GM21528 (cell line): ENCODE results near the gene ERCC4.

Experiments used
- ATAC-seq: cut with Tn5 transposase; IDR thresholded peaks from one replicate; pipeline ENCODE4 v1.9.1; 2021; ENCODE audit warnings: mild to moderate bottlenecking, moderate library complexity; ENCODE audit not compliant: unreplicated experiment, low FRiP score

The ERCC4 gene

DNA sequence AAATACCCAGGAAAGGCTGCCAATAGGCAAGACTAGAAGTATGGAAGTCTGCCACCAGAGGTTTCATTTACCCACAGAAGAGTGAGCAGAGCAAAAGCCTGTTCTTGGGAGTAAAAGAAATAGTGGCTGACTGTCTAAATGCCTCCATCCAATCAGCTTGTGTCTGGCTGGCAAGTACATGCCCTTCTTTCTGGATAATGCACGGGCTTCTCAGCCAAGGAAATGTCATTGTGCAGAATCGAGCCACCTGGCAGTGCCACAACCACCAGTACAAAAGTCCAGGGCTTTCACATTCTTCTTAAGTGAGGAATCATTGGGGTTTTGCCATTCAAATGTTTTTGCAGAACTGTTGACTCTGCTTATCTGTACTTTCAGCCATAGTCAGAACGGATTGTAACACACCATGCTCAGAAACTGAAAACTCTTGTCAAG lies 10.1 kb upstream of the ERCC4 start:
- ATAC-seq, result no peak

DNA sequence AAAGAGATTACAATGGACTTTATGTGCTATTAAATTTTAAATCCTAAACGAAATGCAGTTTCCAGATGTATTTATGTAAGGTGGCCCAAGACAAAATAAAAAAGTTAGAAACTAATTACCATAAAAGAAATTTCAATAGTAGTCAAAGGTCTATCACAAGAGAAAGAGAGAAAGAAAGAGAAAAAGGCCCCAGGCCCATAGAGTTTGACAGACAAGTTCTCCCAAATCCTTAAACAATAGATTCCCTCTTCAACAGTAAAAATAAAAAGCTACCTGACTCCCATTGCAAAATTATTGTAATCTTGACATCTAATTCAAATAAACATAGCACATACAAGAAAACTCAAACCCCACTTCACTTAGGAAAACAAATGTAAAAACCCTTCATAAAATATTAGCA lies 8.6 kb upstream of the ERCC4 start:
- ATAC-seq, result no peak

DNA sequence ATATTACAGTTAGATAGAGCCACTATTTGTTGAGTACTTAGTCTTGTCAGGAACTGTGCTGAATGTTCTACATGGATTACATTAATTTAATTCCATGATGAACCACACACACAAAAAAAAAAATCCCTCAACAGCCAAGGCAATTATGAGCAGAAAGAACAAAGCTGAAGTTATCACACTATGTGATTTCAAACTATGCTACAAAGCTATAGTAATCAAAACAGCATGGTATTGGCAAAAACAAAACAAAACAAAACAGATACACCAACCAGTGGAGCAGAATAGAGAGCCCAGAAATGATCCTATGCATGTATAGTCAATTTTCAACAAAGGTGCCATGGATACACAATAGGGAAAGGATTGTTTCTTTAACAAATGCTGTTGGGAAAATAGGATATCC lies 8.1 kb upstream of the ERCC4 start:
- no peak for ATAC-seq

DNA sequence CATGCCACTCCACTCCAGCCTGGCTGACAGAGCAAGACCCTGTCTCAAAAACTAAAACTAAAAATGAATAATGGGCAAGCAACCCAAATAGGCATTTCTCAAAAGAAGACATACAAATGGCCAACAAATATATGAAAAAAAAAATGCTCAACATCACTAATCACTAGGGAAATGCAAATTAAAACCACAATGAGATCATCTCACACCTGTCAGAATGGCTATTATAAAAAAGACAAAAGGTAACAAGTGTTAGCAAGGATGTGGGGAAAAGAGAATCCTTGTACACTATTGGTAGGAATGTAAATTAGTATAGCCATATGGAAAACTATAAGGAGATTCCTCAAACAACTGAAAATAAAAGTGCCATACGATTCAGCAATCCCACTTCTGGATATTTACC lies 7.1 kb upstream of the ERCC4 start:
- no peak for ATAC-seq

DNA sequence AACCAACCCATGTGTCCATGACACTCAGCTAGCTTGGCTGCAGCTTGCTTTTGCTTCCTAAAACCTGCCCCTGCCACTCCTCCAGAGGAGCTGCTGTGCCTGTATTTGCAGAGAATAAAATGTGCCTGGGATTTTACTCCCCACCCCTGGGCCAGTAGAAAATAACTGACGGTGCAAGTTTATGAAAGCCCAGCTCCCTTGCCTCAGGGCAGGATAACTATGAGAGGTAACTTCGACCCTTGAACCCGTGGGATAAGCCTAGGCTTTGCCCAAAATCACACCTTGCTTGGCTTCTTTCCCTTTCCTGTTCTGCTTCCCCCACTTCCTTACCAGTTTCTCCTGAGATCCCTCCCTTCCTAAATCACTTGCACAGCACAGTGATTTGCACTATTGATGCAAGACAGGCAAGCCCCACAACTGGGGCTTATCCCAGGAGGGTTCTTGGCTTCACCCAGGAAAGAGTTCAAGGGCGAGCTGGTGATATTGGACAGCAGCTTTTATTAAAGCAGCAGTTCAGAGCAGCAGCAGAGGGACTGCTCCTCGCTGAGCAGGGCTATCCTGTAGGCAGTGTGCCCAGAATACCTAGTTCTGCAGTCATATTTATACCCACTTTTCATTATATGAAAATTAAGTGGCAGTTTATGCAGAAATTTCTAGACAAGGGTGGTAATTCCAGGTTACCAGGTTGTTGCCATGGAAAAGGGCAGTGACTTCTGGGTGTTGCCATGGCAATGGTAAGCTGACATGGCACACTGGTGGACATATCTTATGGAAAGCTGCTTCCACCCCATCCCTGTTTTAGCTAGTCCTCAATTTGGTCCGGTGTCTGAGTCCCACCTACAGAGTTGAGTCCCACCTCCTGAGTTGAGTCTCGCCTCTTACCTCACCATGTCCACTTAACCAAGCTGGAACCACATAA lies 6.3 kb upstream of the ERCC4 start:
- no peak for ATAC-seq

DNA sequence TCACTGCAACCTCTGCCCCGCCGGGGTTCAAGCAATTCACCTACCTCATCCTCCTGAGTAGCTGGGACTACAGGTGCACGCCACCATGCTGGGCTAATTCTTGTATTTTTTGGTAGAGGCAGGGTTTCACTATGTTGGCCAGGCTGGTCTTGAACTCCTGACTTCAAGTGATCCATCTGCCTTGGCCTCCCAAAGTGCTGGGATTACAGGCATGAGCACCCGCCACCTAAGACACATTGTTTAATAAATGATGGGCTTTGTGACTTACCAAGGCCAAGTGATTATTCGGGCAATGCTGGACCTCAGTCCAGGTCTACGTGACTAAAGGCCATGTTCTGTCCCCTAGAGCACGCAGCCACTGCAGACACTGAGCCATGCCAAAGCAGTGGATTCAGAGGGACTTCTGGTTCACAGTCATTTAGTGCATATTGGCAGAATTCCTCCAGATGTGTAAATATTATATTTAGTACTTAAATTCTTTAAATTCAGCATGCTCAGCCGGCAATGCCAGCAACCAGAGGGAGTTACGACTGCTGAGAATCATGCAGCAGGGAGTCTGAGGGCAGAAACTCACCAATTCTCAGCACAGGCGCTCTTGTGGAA lies 4.8 kb upstream of the ERCC4 start:
- ATAC-seq, result no peak

DNA sequence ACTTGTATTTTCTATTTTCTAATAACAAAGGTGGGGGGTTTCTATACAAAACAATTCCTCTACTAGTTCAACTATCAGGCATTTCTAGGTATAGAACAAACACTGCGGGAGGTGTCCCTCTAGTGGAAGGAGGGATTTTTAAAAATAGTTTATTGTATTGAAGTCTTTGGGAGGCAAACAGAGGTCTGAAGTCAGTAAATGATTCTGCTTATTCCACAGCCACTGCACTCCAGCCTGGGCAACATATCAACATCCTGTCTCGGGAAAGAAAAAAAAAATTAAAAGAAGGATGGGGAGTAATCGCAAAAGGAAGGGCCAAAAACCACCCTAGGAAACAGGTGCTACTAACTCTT lies 648 bp upstream of the ERCC4 start:
- no peak for ATAC-seq

DNA sequence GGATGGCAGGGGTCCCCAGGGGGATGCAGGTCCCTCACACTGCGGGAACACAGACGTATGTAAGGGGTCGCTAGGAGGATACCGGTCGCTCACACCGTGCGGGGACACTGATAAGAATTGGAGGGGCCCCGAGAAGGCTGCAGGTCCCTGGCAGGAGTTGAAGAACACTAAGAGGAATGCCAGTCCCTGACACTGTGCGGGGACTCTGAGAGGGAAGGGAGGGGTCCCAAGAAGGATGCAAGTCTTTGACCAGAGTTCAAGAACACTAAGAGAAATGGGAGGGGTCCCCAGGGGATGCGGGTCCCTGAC lies 510 bp downstream of the ERCC4 start:
- no peak for ATAC-seq

DNA sequence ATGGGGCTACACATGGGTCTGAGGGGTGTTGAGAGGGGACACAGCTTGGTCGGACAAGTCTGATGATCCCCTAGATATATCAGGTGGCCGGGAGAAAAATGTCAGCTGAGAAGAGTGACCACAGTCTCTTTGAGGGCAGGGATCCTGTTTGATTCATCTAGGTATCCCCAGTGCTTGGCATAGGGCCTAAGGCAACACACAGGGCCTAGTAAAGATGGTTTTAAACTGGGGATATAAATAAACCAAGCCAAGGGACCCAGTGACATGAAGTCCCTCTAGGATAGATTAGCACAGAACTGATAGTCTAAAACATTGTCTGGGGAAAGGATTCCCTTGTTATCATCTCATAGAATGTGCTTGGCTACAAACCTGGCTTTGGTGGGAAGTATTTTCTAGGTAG lies 1.4 kb downstream of the ERCC4 start:
- ATAC-seq, result no peak

DNA sequence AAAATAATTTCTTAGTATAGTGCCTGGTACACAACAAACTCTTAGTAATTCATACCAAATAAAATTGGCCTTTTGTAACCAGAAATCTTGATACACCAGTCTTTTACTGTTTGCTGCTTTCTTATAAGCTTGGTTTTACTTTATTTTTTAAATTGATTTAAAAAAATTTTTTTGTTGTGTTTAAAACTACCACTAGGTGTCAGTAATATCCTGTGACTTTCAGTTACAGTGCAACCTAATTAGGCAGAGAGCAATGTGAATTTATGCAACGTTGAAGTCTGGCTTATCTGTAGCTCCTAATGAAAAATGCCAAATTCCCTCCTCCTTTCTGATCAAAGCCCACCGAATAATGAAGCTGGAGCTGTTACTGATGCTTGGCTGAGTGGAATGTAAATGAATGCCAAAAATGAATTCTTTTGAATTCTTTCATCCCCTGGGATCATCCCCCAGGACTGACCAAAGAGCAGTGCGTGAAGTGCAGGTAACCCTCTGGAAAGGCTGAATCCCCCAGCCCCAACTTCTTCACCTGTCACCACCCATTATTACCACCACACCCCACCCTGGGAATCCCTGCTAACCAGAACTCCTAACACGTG lies 3.8 kb downstream of the ERCC4 start:
- ATAC-seq, result no peak

DNA sequence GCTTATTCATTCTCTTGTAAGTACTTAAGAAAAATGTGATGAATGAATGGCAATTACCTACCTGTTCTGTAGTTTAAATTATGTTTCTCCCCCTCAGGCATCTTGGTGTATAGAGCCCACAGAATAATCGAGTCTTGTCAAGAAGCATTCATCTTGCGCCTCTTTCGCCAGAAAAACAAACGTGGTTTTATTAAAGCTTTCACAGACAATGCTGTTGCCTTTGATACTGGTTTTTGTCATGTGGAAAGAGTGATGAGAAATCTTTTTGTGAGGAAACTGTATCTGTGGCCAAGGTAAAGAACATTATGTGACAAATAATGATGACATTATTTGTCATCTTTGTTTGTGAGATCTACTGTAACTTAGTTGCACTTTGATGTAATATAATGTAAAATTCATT lies 6.5 kb downstream of the ERCC4 start:
- no peak for ATAC-seq

DNA sequence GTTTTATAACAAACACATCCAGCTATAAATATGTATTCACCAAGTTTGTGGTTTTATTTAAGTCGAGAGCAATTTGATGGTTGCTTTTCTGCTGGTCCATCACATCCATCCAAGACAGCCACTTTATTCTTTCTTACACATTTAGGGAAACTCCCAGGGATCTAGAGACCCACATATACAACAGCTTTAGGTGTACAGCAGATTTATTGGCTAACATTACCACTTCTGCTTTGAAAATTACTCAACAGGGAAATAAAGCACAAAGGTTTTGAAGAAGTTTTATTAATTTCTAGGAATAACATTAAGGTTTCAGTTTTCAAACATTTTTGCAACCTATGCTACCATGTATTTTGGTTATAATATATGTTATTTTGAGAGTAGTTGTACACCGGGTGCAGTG lies 6.9 kb downstream of the ERCC4 start:
- no peak for ATAC-seq

DNA sequence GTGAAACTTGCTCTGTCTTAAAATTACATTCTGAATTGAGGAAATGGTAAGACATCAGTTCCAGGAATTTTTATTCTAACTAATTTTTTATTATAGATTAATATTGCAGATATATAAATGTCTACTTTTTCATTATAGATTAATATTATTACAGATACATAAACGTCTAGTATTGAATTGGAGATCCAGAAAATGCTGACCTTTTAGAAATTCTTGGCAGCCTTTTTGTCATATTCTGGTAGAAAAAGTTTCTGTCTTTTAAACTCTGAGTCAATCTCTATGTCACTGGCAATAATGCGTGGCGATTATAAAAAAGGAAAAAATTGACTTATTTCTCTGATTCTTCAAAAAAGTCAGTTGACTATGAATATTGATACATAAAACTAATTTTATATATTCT lies 8.7 kb downstream of the ERCC4 start:
- ATAC-seq, result no peak

DNA sequence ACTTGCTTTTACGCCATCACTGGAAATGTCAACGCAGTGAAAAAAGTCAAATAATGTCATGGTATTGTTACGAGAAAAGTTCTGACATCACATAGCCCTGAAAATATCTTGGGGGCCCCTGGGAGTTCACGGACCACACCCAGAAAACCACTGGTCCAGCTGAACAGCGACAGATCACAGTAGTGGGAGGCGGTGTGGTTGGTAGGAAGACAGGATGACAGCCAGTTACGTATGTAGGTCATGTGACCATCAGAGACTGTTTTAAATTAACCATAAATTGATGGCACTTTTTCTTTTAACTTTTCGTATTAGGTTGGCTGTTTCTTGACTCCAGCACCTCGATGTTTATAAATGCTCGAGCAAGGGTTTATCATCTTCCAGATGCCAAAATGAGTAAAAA lies 11.9 kb downstream of the ERCC4 start:
- ATAC-seq, result no peak

DNA sequence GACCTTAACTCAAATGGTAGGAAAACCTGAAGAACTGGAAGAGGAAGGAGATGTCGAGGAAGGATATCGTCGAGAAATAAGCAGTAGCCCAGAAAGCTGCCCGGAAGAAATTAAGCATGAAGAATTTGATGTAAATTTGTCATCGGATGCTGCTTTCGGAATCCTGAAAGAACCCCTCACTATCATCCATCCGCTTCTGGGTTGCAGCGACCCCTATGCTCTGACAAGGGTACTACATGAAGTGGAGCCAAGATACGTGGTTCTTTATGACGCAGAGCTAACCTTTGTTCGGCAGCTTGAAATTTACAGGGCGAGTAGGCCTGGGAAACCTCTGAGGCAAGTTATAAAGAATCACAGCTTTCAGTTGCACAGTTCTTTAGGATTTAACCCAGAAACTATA lies 15.5 kb downstream of the ERCC4 start:
- ATAC-seq, result no peak

DNA sequence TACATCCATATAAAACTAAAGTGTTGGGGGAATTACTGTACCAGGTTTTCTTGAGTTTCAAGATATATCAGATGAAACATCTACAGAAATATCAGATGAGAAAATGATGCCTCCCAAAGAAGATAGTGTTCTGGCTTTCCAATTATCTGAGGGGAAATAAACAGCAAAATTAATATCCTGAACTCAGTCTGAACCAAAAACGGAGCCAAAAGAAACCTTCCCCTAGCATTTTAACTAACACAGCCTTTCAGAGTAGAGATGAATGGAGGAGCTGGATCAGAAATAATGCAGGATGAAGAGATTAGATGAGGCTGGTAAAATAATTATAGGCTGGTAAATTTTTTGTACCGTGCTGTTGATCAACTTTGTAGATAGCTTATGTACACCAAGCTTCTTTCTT lies 16.2 kb downstream of the ERCC4 start:
- ATAC-seq, result no peak

DNA sequence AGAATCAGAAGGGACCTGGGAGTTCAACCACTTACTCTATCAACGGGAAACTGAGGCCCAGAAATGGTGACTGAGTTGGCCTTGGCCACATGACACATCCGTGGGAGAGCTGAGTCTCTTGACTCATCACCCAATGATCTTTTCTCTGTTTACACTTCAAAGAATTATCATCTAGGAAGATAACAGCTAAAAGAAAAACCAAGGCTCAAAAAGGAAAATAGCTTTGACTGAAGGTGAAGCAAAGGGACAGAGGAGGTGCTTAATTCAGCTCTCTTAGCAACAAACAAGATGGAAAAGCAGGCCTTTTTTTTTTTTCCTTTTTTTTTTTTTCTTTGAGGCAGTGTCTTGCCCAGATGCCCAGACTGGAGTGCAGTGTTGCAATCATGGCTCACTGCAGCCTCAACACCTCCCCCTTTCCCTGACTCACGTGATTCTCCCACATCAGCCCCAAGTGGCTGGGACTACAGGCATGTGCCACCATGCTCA lies 16.7 kb downstream of the ERCC4 start:
- no peak for ATAC-seq

DNA sequence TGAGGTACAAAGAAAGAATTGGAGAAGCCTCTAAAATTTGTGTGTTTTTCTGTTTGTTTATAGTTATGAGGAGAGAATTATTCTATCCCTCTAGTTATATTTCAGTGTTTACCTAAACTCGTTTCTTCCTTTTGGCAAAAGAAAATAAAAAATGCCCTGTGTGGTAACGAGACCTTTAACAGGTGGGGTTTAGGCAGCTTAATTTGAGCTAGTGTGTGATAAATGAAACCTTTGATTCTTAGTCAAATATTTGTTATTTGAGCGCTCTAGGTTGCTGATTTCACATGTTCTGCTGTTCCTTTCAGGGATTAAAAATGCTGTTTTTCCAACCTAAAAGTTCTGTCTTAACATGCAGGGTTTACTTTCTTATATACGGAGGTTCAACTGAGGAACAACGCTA lies 17.5 kb downstream of the ERCC4 start:
- ATAC-seq, result no peak

DNA sequence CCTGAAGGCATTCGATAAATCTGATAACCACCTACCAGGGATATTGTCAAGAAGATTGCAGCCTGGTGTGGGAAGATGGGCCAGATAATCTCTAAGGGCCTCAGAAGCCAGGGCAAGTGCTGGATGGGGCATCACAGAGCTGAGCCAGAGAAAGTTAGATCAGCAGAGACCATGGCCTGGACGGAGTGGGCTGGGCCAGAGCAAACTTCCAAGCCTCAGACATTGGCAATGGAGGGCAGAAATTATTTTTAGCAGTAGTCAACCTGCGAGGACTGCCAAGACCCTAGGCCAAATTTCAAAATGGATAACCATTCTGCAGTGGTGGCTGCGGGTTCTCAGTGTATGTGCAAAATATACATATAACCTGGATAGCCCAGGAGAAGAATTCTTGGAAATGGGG lies 18.5 kb downstream of the ERCC4 start:
- ATAC-seq, result no peak

DNA sequence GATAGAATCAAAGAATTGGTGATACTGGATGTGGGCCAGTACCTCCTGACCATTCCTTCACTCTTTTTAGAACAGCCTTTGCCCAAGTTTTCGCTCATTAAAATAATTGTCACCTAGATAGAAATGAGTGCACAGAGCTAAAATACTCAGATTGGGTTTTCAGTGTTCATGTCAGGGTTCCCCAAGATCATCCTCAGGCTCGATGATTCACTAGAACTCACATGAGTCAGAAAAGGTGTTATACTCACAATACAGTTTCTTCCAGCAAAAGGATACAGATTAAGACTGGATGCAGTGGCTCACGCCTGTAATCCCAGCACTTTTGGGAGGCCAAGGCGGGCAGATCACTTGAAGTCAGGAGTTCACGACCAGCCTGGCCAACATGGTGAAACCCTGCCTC lies 19.9 kb downstream of the ERCC4 start:
- ATAC-seq, result no peak

DNA sequence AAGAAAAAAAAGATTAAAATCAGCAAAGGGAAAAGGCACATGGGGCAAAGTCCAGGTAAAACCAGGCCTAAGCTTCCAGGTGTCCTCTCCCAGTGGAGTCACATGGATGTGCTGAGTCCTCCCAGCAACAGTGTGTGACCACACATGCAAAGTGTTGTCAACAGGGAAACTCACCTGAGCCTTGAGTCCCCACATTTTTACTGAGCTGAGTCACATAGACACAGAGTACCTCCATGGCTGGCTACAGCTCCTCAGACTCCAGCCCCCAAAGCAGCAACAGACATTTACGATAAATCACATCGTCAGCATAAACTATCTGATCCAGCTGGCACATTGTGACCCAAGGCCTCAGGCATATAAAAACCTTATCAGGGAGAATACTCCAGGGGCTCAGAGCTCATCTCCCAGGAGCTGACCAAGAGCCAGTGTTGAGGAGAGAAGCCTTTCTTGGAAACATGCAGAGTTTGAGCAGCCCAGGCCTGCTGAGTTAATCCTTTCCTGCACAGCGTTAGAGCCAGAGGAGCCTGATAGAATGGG lies 20.5 kb downstream of the ERCC4 start:
- ATAC-seq, result no peak

DNA sequence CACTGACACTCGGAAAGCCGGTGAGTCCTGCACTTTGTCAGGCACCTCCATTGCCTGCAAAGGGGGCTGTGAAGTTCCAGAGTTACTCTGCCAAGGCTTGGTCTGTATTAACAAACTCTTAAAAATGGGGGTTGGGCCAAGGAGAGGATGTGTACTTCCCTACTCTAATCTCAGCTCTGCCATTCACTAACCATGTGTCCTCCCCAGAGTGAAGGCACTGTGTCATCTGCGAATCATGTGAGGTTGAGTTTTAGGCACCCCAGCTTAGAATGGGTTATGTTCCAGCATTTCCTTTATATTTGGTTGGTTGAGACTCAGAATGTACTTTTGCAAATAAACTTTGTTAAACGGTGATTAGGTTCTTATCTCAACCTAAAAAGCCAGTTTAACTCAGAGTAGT lies 24.9 kb downstream of the ERCC4 start:
- ATAC-seq, result no peak
